HL-60 (cell line): ENCODE measurements around the gene TMPRSS9.

ENCODE experiments used
- GABPA ChIP-seq: IDR thresholded peaks from 2 replicates; pipeline ENCODE4 v1.6.1; 2012; ENCODE audit warnings: low read depth
- POLR2AphosphoS5 ChIP-seq: IDR thresholded peaks from 2 replicates; pipeline ENCODE4 v1.6.1; 2012; ENCODE audit warnings: low read depth
- SPI1 ChIP-seq: IDR thresholded peaks from 2 replicates; pipeline ENCODE4 v1.6.1; 2012; ENCODE audit warnings: low read depth, mild to moderate bottlenecking, borderline replicate concordance
- TF ChIP-seq, protein P1 (sequence below): IDR thresholded peaks from one replicate; pipeline ENCODE4 v1.5.1; 2011; ENCODE audit warnings: low read length, control low read depth, inconsistent platforms; ENCODE audit not compliant: insufficient read depth

DNA sequence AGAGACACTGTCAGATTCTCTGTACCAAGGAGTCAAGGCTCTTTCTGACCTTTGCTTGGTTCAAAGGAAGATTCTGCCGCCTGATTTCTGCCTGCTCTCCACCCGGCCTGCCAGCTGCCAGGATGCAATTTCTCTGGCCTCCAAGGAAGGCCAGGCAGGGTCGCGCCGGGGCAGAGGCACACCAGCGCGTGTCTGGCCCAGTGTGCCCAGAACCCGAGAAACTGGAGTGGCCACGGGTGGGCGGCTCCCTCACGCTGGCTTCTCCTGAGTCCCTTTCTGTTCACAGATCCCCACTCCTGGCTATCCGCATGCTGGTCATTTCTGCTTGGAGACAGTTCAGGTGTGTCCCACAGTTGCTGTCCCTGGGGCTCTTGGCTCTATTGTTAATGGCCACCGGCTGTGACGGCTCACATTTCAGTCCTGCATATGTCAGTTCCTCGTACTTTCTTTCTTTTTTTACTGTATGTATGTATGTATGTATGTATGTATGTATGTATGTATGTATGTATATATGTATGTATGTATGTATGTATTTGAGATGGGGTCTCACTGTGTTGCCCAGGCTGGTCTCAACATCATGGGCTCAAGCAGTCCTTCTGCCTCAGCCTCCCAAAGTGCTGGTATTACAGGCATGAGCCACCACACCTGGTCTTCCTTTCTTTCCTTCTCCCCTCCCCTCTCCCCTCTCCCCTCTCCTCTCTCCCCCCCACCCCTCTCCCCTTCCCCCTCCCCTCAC lies 16.9 kb downstream of the TMPRSS9 start:
- TF ChIP-seq, protein P1, sequence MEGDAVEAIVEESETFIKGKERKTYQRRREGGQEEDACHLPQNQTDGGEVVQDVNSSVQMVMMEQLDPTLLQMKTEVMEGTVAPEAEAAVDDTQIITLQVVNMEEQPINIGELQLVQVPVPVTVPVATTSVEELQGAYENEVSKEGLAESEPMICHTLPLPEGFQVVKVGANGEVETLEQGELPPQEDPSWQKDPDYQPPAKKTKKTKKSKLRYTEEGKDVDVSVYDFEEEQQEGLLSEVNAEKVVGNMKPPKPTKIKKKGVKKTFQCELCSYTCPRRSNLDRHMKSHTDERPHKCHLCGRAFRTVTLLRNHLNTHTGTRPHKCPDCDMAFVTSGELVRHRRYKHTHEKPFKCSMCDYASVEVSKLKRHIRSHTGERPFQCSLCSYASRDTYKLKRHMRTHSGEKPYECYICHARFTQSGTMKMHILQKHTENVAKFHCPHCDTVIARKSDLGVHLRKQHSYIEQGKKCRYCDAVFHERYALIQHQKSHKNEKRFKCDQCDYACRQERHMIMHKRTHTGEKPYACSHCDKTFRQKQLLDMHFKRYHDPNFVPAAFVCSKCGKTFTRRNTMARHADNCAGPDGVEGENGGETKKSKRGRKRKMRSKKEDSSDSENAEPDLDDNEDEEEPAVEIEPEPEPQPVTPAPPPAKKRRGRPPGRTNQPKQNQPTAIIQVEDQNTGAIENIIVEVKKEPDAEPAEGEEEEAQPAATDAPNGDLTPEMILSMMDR, result no peak
- TF ChIP-seq GABPA (no peak), POLR2AphosphoS5 (no peak), SPI1 (no peak)
